HepG2 (cell line): ENCODE measurements around the gene SYCE3. TPM values are rescaled to one million over a fixed set of nuclear protein-coding genes. Genes with fewer than 3 reads are reported as not detected.

Source experiments
- ATAC-seq: fragments of 200-7000 bp; cut with Tn5 transposase; 3 replicates; pipeline ENCODE4 v1.9.1; 2020; ENCODE audit warnings: mild to moderate bottlenecking, moderate library complexity
- BruUV-seq: library from RNA; stranded (reverse); fragments of 400-500 nt; replicated peaks from 2 replicates; lab custom pipeline; 2021; lab: Mats Ljungman, UMichigan
- CTCF ChIA-PET: fragments of 300-600 bp; formaldehyde crosslinking; extraction: SDS; loops from one replicate; lab custom pipeline; 2021; ENCODE audit warnings: low total read pairs, inconsistent platforms, low intra/inter-chr PET ratio; lab: Yijun Ruan, JAX
- POLR2A ChIA-PET: fragments of 350-600 bp; sonication (Branson Sonifier 250); formaldehyde crosslinking; loops from one replicate; lab custom pipeline; 2020; ENCODE audit warnings: antibody characterized with exemption, inconsistent platforms; lab: Yijun Ruan, JAX
- DNase-seq: peaks from one replicate; pipeline ENCODE4 v3.0.0-alpha.2; 2015; ENCODE audit warnings: low spot score
- FAIRE-seq: peaks from 3 replicates; lab custom pipeline; 2011; peaks lifted over from hg19 to GRCh38; lab: Jason Lieb, UNC
- H2AFZ ChIP-seq: one replicate; pipeline ENCODE4 v1.6.1; 2011; ENCODE audit warnings: low read length, inconsistent platforms
- H3K27ac ChIP-seq: fragments of 300-600 bp; 3 replicates; pipeline ENCODE4 v1.8.0; 2011; ENCODE audit warnings: mixed run types, mild to moderate bottlenecking, mixed read lengths, low read length, inconsistent platforms; ENCODE audit not compliant: insufficient read depth; ENCODE audit errors: extremely low read length
- H3K27me3 ChIP-seq, 2 experiments: fragments of 200-600 bp in 1 of 2; 2 replicates in 1 of 2; 3 replicates in 1 of 2; pipeline versions ENCODE4 v1.6.0 to v1.8.0; 2011; ENCODE audit warnings: low read length in 2 of 2, mild to moderate bottlenecking in 2 of 2, moderate library complexity in 2 of 2, inconsistent platforms in 1 of 2; ENCODE audit not compliant: insufficient read depth in 2 of 2, control insufficient read depth in 1 of 2
- H3K36me3 ChIP-seq, 2 experiments: fragments of 200-600 bp in 1 of 2; replicated peaks in 1 of 2; 2 replicates in 1 of 2; 3 replicates in 1 of 2; pipeline versions ENCODE4 v1.5.1 to v1.8.0; 2011; ENCODE audit warnings: low read length in 2 of 2, inconsistent platforms in 1 of 2; ENCODE audit not compliant: insufficient read depth in 2 of 2, control insufficient read depth in 1 of 2
- H3K4me1 ChIP-seq: 2 replicates; pipeline ENCODE4 v1.5.1; 2012; ENCODE audit warnings: low read length, inconsistent platforms; ENCODE audit not compliant: insufficient read depth
- H3K4me2 ChIP-seq: 2 replicates; pipeline ENCODE4 v1.6.0; 2011; ENCODE audit warnings: low read depth, low read length, inconsistent platforms
- H3K4me3 ChIP-seq, 3 experiments: fragments of 200-600 bp in 1 of 3; sonication (generic), shearing (Covaris generic) in 1 of 3; replicated peaks in 1 of 3; 2 replicates each; pipeline ENCODE4 v1.5.1; 2011 to 2016; ENCODE audit warnings: low read length in 3 of 3, inconsistent platforms in 2 of 3, low read depth in 2 of 3, mild to moderate bottlenecking in 2 of 3, control low read depth in 1 of 3, mixed read lengths in 1 of 3; ENCODE audit not compliant: insufficient read depth in 1 of 3
- H3K79me2 ChIP-seq: one replicate; pipeline ENCODE4 v1.6.1; 2011; ENCODE audit warnings: low read length, inconsistent platforms; ENCODE audit not compliant: insufficient read depth
- H3K9ac ChIP-seq: 2 replicates; pipeline ENCODE4 v1.6.0; 2011; ENCODE audit warnings: mild to moderate bottlenecking, low read depth, low read length, inconsistent platforms; ENCODE audit not compliant: insufficient read depth
- H3K9me3 ChIP-seq: 2 replicates; pipeline ENCODE4 v1.5.1; 2012; ENCODE audit warnings: mild to moderate bottlenecking, low read length
- H4K20me1 ChIP-seq: 2 replicates; pipeline ENCODE4 v1.6.0; 2011; ENCODE audit warnings: inconsistent platforms, mild to moderate bottlenecking, low read length, moderate library complexity; ENCODE audit not compliant: insufficient read depth
- CHCHD3 ChIP-seq: sonication (generic); formaldehyde crosslinking; IDR thresholded peaks from 2 replicates; pipeline ENCODE4 v1.8.0; 2022; ENCODE audit warnings: mild to moderate bottlenecking, missing genetic modification reagents, moderate library complexity
- ELK4 ChIP-seq: sonication (generic); formaldehyde crosslinking; IDR thresholded peaks from 2 replicates; pipeline ENCODE4 v1.9.0; 2021; ENCODE audit warnings: missing genetic modification reagents, borderline replicate concordance
- FOXK2 ChIP-seq: fragments of 450-650 bp; IDR thresholded peaks from 2 replicates; pipeline ENCODE4 v1.6.1; 2016
- GMEB1 ChIP-seq: sonication (generic); formaldehyde crosslinking; IDR thresholded peaks from 2 replicates; pipeline ENCODE4 v1.5.1; 2020; ENCODE audit warnings: missing genetic modification reagents, mild to moderate bottlenecking, borderline replicate concordance
- MBNL3 ChIP-seq: fragments of 250-450 bp; sonication (Bioruptor Pico); conservative IDR thresholded peaks from 2 replicates; pipeline ENCODE4 v1.8.0; 2022; ENCODE audit warnings: mild to moderate bottlenecking, inconsistent platforms
- MNT ChIP-seq: fragments of 450-650 bp; IDR thresholded peaks from 2 replicates; pipeline ENCODE4 v1.6.1; 2016
- RAD21 ChIP-seq: fragments of 450-650 bp; formaldehyde crosslinking; IDR thresholded peaks from 2 replicates; pipeline ENCODE4 v1.5.0; 2020; ENCODE audit warnings: mild to moderate bottlenecking
- REXO4 ChIP-seq: sonication (generic); formaldehyde crosslinking; IDR thresholded peaks from 2 replicates; pipeline ENCODE4 v1.8.0; 2022; ENCODE audit warnings: missing genetic modification reagents, mild to moderate bottlenecking, borderline replicate concordance
- SRSF9 ChIP-seq: fragments of 200-400 bp; formaldehyde crosslinking; IDR thresholded peaks from 2 replicates; pipeline ENCODE4 v1.6.1; 2018; ENCODE audit warnings: borderline replicate concordance, mild to moderate bottlenecking, low read depth, low read length; ENCODE audit not compliant: insufficient read depth, poor library complexity, severe bottlenecking
- SUZ12 ChIP-seq: fragments of 150-350 bp; IDR thresholded peaks from 2 replicates; pipeline ENCODE4 v1.6.1; 2014; ENCODE audit warnings: low read depth, low read length
- THAP8 ChIP-seq: sonication (generic); formaldehyde crosslinking; IDR thresholded peaks from 2 replicates; pipeline ENCODE4 v1.5.1; 2020; ENCODE audit warnings: missing genetic modification reagents, mild to moderate bottlenecking, borderline replicate concordance
- ZNF570 ChIP-seq: sonication (generic); formaldehyde crosslinking; IDR thresholded peaks from 2 replicates; pipeline ENCODE4 v1.4.0; 2020; ENCODE audit warnings: mild to moderate bottlenecking, missing genetic modification reagents, borderline replicate concordance
- ZNF724P ChIP-seq: sonication (generic); formaldehyde crosslinking; IDR thresholded peaks from 2 replicates; pipeline ENCODE4 v1.8.0; 2022; ENCODE audit warnings: missing genetic modification reagents, borderline replicate concordance
- ZNF782 ChIP-seq: sonication (generic); formaldehyde crosslinking; IDR thresholded peaks from 2 replicates; pipeline ENCODE4 v1.4.0; 2020; ENCODE audit warnings: missing genetic modification reagents, mild to moderate bottlenecking, borderline replicate concordance
- WGBS: methylation state at CpG from one replicate; pipeline ENCODE4 v1.1.6; 2017; ENCODE audit warnings: low lambda C conversion rate; 5-methylcytosine and 5-hydroxymethylcytosine counted together
- in situ Hi-C: cut with HindIII; loops from 2 replicates; pipeline ENCODE4 v1.10.0; 2017; ENCODE audit warnings: low pct_unique_long_range_greater_than_20kb; ENCODE audit not compliant: extremely low pct_ligation_motif_present
- intact Hi-C: fragments of 100-400 bp; cut with micrococcal nuclease; formaldehyde crosslinking; loops from one replicate; pipeline ENCODE4 v1.10.0; 2022; ENCODE audit not compliant: unreplicated experiment
- polyA plus RNA-seq, 8 experiments: library from polyadenylated mRNA; depleted of rRNA in 3 of 8; stranded (reverse) in 7 of 8; unstranded in 1 of 8; fragments of >200 nt; fragmentation: Illumina TruSeq in 4 of 8; extraction: Trizol in 4 of 8; gene quantifications; 2 replicates each; pipeline versions ENCODE4 v1.2.1 to v1.2.3, GENCODE V29; 2011 to 2016; ENCODE audit warnings: low read depth in 4 of 8, missing spikeins in 1 of 8, mixed read lengths in 1 of 8; ENCODE audit not compliant: insufficient read depth in 1 of 8
- total RNA-seq, 5 experiments: library from RNA; depleted of rRNA; stranded (reverse); fragments of >200 nt; fragmentation: Illumina TruSeq; extraction: Trizol; gene quantifications; 2 replicates each; pipeline ENCODE4 v1.2.3, GENCODE V29; 2016; ENCODE audit warnings: low read depth in 1 of 5

SYCE3 gene
- total and polyA plus RNA-seq, 2 of the 13 experiments (the other 11 are each of a cell fraction or from before 2014, with no cell fraction given) = not detected

- ChIA-PET POLR2A (no interaction called here), CTCF (no interaction called here)
- TF ChIP-seq SUZ12 (no peak), ZNF570 (CRISPR knock-in tag) (no peak), ELK4 (CRISPR knock-in tag) (no peak), THAP8 (CRISPR knock-in tag) (no peak), FOXK2 (no peak), MBNL3 (no peak), ZNF724P (CRISPR knock-in tag) (no peak), RAD21 (CRISPR knock-in tag) (no peak), CHCHD3 (CRISPR knock-in tag) (no peak), GMEB1 (CRISPR knock-in tag) (no peak), SRSF9 (no peak), MNT (no peak), REXO4 (CRISPR knock-in tag) (no peak), ZNF782 (no peak)
- Histone ChIP-seq H2AFZ (no peak overlapping the region), H3K9ac (no peak overlapping the region), H3K79me2 (no peaks in the 10 kb centered on the region), H3K9me3 (no peaks in the 10 kb centered on the region), H3K27ac (no peak overlapping the region), H3K27me3 (peaks cover 0 to 6% of the 10 kb centered on the region in 2 experiments; a peak in 2 of 5 replicates), H3K4me1 (no peaks in the 10 kb centered on the region), H4K20me1 (no peaks in the 10 kb centered on the region), H3K36me3 (no peaks in the 10 kb centered on the region), H3K4me3 (no peak overlapping the region), H3K4me2 (no peak overlapping the region)
- DNase-seq = no peak
- 86% methylated on average over 17 of the region's 18 CpGs for WGBS
- in situ Hi-C loops (no loop called here), intact Hi-C loops (no loop called here)
- no peak for FAIRE-seq
- BruUV-seq = no TSS peak
- ATAC-seq = no peak
Measured at GRCh38 chr22:50606946-50607658, 44.4 kb upstream of the SYCE3 start.
